SK-N-SH treated with all-trans-retinoic acid at 6 μM for 48 hours (cell line): ENCODE data around the gene SMAD4.

ENCODE experiments used
- ARNTL ChIP-seq: fragments of 450-650 bp; formaldehyde crosslinking; IDR thresholded peaks from 2 replicates; pipeline ENCODE4 v1.5.0; 2020; ENCODE audit warnings: low read depth, mild to moderate bottlenecking, moderate library complexity, borderline replicate concordance
- BACH2 ChIP-seq: fragments of 250-450 bp; sonication (Bioruptor Pico); IDR thresholded peaks from 2 replicates; pipeline ENCODE4 v1.9.0; 2021; ENCODE audit warnings: mild to moderate bottlenecking, borderline replicate concordance
- CSDC2 ChIP-seq: fragments of 250-450 bp; sonication (Bioruptor Pico); IDR thresholded peaks from 2 replicates; pipeline ENCODE4 v1.5.0; 2020; ENCODE audit warnings: mild to moderate bottlenecking, moderate library complexity
- ESRRG ChIP-seq: fragments of 250-450 bp; sonication (Bioruptor Pico); IDR thresholded peaks from 2 replicates; pipeline ENCODE4 v1.6.1; 2021; ENCODE audit warnings: mild to moderate bottlenecking
- GLIS3 ChIP-seq: fragments of 250-450 bp; sonication (Bioruptor Pico); IDR thresholded peaks from 2 replicates; pipeline ENCODE4 v1.5.0; 2020; ENCODE audit warnings: mild to moderate bottlenecking, moderate library complexity
- PPARA ChIP-seq: fragments of 250-450 bp; sonication (Bioruptor Pico); IDR thresholded peaks from 2 replicates; pipeline ENCODE4 v1.5.0; 2020; ENCODE audit warnings: mild to moderate bottlenecking, borderline replicate concordance
- RARB ChIP-seq: fragments of 250-450 bp; sonication (Bioruptor Pico); IDR thresholded peaks from 2 replicates; pipeline ENCODE4 v1.8.0; 2021; ENCODE audit warnings: mild to moderate bottlenecking, moderate library complexity
- TOX ChIP-seq: fragments of 250-450 bp; sonication (Bioruptor Pico); IDR thresholded peaks from 2 replicates; pipeline ENCODE4 v1.8.0; 2021; ENCODE audit warnings: mild to moderate bottlenecking, moderate library complexity, borderline replicate concordance
- ZC3H10 ChIP-seq: fragments of 250-450 bp; sonication (Bioruptor Pico); IDR thresholded peaks from 2 replicates; pipeline ENCODE4 v1.5.1; 2021; ENCODE audit warnings: mild to moderate bottlenecking, moderate library complexity
- ZNF70 ChIP-seq: fragments of 450-650 bp; formaldehyde crosslinking; IDR thresholded peaks from 2 replicates; pipeline ENCODE4 v1.5.0; 2020; ENCODE audit warnings: mild to moderate bottlenecking, moderate library complexity
- ZNF8 ChIP-seq: fragments of 450-650 bp; formaldehyde crosslinking; IDR thresholded peaks from 2 replicates; pipeline ENCODE4 v1.5.0; 2020; ENCODE audit warnings: mild to moderate bottlenecking, moderate library complexity

DNA sequence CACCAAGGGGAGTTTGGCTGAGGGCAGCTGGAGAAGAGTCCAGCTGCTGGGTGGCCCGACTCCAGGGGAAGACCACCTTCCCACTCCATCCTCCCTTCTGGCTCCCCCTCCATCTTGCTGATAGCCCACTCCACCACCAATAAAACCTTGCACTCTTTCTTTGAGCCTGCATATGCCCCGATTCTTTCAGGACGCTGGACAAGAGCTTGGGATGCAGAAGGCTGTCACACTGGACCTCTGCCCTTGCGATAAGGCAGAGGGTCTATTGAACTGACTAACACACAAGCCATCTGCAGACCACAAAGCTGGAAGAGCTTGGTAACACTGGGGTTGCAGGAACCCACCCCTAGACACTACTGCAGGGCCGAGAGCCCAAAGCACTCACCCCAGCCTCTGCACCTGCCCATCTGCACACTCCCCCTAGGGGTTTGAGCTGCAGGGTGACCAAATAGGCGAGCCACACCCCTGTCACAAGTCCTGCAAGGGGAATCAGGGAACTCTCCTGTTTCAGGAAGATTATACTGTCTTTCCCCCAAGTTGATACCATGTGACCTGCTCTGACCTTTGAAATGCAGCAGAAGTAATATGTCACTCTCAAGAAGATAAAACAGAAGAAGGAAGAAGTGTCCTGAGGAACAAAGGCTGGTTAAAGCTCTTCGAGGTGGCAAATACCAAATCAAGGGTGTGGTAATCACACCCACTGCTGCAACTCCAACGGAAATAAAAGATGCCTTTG, 70.5 kb downstream of the SMAD4 start:
- no peak for TF ChIP-seq CSDC2 (CRISPR knock-in tag)
- no peak for TF ChIP-seq ZC3H10 (CRISPR knock-in tag)
- no peak for TF ChIP-seq TOX (CRISPR knock-in tag)
- no peak for TF ChIP-seq BACH2
- no peak for TF ChIP-seq GLIS3 (CRISPR knock-in tag)
- no peak for TF ChIP-seq PPARA (CRISPR knock-in tag)
- TF ChIP-seq ZNF8 (CRISPR knock-in tag), result no peak
- no peak for TF ChIP-seq ARNTL (CRISPR knock-in tag)
- TF ChIP-seq ZNF70 (CRISPR knock-in tag), result no peak
- no peak for TF ChIP-seq ESRRG (CRISPR knock-in tag)
- TF ChIP-seq RARB, result no peak
